Measurements from ENCODE around the gene PRDX5.

DNA sequence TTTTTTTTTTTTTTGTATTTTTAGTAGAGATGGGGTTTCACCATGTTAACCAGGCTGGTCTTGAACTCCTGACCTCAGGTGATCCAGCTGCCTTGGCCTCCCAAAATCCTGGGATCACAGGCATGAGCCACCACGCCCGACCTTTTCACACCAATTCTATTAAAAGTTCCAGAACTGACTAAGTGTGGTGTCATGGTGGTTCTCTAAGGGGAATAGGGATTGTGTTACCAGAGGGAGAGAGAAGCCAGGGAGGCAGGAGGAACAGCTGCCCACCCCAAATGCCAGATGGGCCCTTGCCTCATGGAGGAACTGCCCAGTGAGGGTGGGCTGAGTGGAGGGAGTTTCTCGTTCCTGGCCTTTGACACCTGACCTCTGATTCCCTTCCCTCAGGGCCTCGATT, 47.0 kb downstream of the PRDX5 start:
- TF ChIP-seq, protein P1, sequence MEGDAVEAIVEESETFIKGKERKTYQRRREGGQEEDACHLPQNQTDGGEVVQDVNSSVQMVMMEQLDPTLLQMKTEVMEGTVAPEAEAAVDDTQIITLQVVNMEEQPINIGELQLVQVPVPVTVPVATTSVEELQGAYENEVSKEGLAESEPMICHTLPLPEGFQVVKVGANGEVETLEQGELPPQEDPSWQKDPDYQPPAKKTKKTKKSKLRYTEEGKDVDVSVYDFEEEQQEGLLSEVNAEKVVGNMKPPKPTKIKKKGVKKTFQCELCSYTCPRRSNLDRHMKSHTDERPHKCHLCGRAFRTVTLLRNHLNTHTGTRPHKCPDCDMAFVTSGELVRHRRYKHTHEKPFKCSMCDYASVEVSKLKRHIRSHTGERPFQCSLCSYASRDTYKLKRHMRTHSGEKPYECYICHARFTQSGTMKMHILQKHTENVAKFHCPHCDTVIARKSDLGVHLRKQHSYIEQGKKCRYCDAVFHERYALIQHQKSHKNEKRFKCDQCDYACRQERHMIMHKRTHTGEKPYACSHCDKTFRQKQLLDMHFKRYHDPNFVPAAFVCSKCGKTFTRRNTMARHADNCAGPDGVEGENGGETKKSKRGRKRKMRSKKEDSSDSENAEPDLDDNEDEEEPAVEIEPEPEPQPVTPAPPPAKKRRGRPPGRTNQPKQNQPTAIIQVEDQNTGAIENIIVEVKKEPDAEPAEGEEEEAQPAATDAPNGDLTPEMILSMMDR (IDR thresholded peaks at IDR 0.05), result no peak
- TF ChIP-seq POLR2A (IDR thresholded peaks at IDR 0.05), result no peak
